ENCODE data around the gene DCN. TPM values are rescaled to one million over a fixed set of nuclear protein-coding genes. Genes with fewer than 3 reads are reported as not detected.

The DCN gene
- polyA plus RNA-seq, 1 of the 3 experiments (the other 2 are of a cell fraction): 5.5 TPM

DNA sequence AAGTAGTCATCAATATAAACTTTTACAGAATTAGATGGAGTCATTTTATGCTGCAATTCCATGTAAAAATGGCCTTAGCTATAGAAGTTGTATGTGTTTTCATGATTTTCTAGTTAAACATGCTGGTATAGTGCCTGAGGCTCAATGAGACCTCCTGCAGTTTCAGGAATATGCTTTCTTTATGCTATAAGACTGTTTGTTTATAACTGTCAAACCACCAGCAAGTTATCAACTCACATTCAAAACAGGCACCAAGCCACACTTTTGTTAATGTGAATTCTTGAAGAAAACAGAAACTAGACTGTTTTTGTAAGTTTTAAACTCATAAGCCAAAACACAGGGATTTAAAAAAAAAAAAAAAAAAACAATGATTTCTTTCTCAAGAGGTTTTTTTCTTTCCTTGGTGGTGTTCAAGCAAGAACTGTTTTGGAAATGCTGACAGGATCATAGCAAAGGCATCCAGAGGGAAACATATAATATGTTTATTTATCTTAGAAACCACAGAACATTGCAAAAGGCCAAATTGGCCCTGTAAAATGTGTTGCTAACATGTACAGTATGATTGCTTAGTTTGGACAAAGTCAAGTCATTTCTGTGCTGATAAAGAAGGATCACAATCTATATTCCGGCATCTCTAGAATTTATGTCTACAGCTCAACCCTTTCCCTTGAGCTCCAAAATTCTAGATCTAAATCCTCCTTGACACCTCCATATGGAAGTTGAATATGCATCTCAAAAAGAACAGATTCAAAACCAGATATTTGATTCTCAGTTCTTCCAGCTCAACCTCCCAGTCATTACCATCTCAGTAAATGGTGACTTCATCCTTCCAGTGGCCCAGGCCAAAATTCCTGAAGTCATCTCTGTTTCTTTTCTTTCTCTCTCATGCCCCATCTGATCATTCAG, 42.3 kb downstream of the DCN start:
- TF ChIP-seq NFIC (IDR thresholded peaks at IDR 0.05; ENCODE audit: borderline replicate concordance) (peak; percentile 8; the same call in 1 of the 2 replicates), RAD21 (IDR thresholded peaks at IDR 0.05; ENCODE audit: low read length) (no peak), TCF12 (IDR thresholded peaks at IDR 0.05) (peak; percentile 28; the same call in 1 of the 2 replicates), MEF2A (IDR thresholded peaks at IDR 0.05; ENCODE audit: borderline replicate concordance, low read depth) (no peak)
- H3K9me3 ChIP-seq: no peaks in the 10 kb centered on the region
- H3K27ac ChIP-seq (ENCODE audit: low read depth in 2 of 2, low read length in 1 of 2): peak overlapping the region; percentile 81 to 88
- H3F3A ChIP-seq (replicated peaks; ENCODE audit: insufficient read depth): peaks cover 15% of the 10 kb centered on the region
- H3K9ac ChIP-seq: no peak overlapping the region
- H3K27me3 ChIP-seq (ENCODE audit: insufficient read depth): no peaks in the 10 kb centered on the region
- ChIA-PET POLR2A (no interaction called here), CTCF (no interaction called here)
- 92% methylated on average over 1 of the region's 1 CpG for WGBS (ENCODE audit: low lambda C conversion rate)
- no peaks in the 10 kb centered on the region for H3K79me2 ChIP-seq (ENCODE audit: insufficient read depth)
- H2AFZ ChIP-seq (ENCODE audit: low read depth): 0 out of 2 replicates have a peak overlapping the region, but pooled peaks have one; percentile 12
- no peak for DNase-seq
- no peaks in the 10 kb centered on the region for H3K9me2 ChIP-seq
- H3K4me1 ChIP-seq (ENCODE audit: control insufficient read depth in 1 of 2, insufficient read depth in 2 of 2, low read depth in 1 of 2, low read length in 1 of 2): peaks cover 11 to 31% of the 10 kb centered on the region in 2 experiments
- no peaks in the 10 kb centered on the region for H3K36me3 ChIP-seq (replicated peaks in 1 of 2; ENCODE audit: control insufficient read depth in 1 of 2, insufficient read depth in 2 of 2, low read length in 1 of 2)
- no peaks in the 10 kb centered on the region for H4K20me1 ChIP-seq (ENCODE audit: insufficient read depth)
- no peak overlapping the region for H3K4me3 ChIP-seq (ENCODE audit: low read depth in 2 of 2, low read length in 1 of 2)
- H3K4me2 ChIP-seq: peak overlapping the region; percentile 42; the same call in 1 of the 2 replicates

DNA sequence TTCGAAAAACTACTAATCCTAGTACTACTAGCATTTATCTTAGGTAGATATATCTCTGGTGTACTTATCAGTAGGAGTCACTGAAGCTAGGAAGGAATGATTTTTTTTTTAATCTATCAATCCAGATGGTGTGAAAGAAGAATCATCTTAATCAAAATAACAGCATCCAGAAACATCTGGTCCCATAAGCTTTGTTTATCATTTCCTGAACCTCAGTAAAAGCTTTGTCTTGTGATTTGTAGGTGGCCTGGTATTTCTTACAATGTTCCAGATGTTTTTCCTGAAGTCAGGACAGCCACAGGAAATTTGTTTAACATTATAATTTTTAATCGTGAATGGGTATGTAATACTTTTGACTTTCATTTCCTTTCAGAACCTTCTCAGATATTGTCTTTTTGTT, 43.3 kb downstream of the DCN start:
- Histone ChIP-seq H3K9ac (no peak overlapping the region), H3K36me3 (replicated peaks in 1 of 2; ENCODE audit: control insufficient read depth in 1 of 2, insufficient read depth in 2 of 2, low read length in 1 of 2) (no peaks in the 10 kb centered on the region), H3K9me2 (no peaks in the 10 kb centered on the region), H2AFZ (ENCODE audit: low read depth) (peak overlapping the region; percentile 77), H3K27me3 (ENCODE audit: insufficient read depth) (no peaks in the 10 kb centered on the region), H4K20me1 (ENCODE audit: insufficient read depth) (no peaks in the 10 kb centered on the region), H3K4me2 (peak overlapping the region; percentile 42; the same call in 1 of the 2 replicates), H3K9me3 (no peaks in the 10 kb centered on the region), H3F3A (replicated peaks; ENCODE audit: insufficient read depth) (peaks cover 15% of the 10 kb centered on the region), H3K79me2 (ENCODE audit: insufficient read depth) (no peaks in the 10 kb centered on the region), H3K4me1 (ENCODE audit: control insufficient read depth in 1 of 2, insufficient read depth in 2 of 2, low read depth in 1 of 2, low read length in 1 of 2) (peaks cover 11 to 31% of the 10 kb centered on the region in 2 experiments), H3K27ac (ENCODE audit: low read depth in 2 of 2, low read length in 1 of 2) (peak overlapping the region; percentile 81 to 88), H3K4me3 (ENCODE audit: low read depth in 2 of 2, low read length in 1 of 2) (no peak overlapping the region)
- POLR2A ChIA-PET: no interaction called here
- DNase-seq: peak; percentile 42
- peak; percentile 75; the same call in 1 of the 2 replicates for TF ChIP-seq RCOR1 (IDR thresholded peaks at IDR 0.05; ENCODE audit: low read length)
- TF ChIP-seq, protein P1, sequence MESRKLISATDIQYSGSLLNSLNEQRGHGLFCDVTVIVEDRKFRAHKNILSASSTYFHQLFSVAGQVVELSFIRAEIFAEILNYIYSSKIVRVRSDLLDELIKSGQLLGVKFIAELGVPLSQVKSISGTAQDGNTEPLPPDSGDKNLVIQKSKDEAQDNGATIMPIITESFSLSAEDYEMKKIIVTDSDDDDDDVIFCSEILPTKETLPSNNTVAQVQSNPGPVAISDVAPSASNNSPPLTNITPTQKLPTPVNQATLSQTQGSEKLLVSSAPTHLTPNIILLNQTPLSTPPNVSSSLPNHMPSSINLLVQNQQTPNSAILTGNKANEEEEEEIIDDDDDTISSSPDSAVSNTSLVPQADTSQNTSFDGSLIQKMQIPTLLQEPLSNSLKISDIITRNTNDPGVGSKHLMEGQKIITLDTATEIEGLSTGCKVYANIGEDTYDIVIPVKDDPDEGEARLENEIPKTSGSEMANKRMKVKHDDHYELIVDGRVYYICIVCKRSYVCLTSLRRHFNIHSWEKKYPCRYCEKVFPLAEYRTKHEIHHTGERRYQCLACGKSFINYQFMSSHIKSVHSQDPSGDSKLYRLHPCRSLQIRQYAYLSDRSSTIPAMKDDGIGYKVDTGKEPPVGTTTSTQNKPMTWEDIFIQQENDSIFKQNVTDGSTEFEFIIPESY (IDR thresholded peaks at IDR 0.05; ENCODE audit: borderline replicate concordance, low read depth): no peak
- TF ChIP-seq FOXJ3 (CRISPR knock-in tag; IDR thresholded peaks at IDR 0.05): peak; percentile 37; the same call in 1 of the 2 replicates
- TF ChIP-seq SIN3A (IDR thresholded peaks at IDR 0.05; ENCODE audit: borderline replicate concordance, low read depth, low read length): no peak
- peak; percentile 70 for TF ChIP-seq TCF12 (IDR thresholded peaks at IDR 0.05)
- no peak for TF ChIP-seq MXI1 (IDR thresholded peaks at IDR 0.05; ENCODE audit: low read depth, low read length)
- 0 out of 2 replicates have a peak, but pooled peaks have one; percentile 29 for TF ChIP-seq POLR2AphosphoS5 (IDR thresholded peaks at IDR 0.05; ENCODE audit: low read depth, low read length)
- peak; percentile 73 for TF ChIP-seq CHD2 (IDR thresholded peaks at IDR 0.05; ENCODE audit: low read length, partially characterized antibody)
- peak in 1 of 2 experiments; percentile 88; a peak in 2 of 4 replicates for TF ChIP-seq EP300 (IDR thresholded peaks at IDR 0.05; ENCODE audit: borderline replicate concordance in 1 of 2, low read depth in 1 of 2, low read length in 1 of 2)
- TF ChIP-seq FOSL2 (IDR thresholded peaks at IDR 0.05; ENCODE audit: borderline replicate concordance, low read depth): no peak
- TF ChIP-seq GATA2 (CRISPR knock-in tag; IDR thresholded peaks at IDR 0.05): peak; percentile 62
- WGBS (ENCODE audit: low lambda C conversion rate): 20% methylated on average over 2 of the region's 2 CpGs
- CTCF ChIA-PET: interaction anchor here (1.2 to 2.4 kb wide), 3 partner anchors 37 to 187 kb away, joined by 3 to 6 read pairs (median 3); no protein-coding TSS in a partner anchor
